A549 (cell line): Measurements from ENCODE around the gene RYR1. TPM values are rescaled to one million over a fixed set of nuclear protein-coding genes. Genes with fewer than 3 reads are reported as not detected.

Experiments used
- ATAC-seq, 2 experiments: fragments of 200-7000 bp in 1 of 2; fragments of >200 bp in 1 of 2; cut with Nextera tagmentation in 1 of 2; cut with Tn5 transposase in 1 of 2; 3 replicates each; pipeline versions ENCODE4 v1.8.0 to v1.9.1; 2018 to 2020; ENCODE audit warnings: mild to moderate bottlenecking in 1 of 2, moderate library complexity in 1 of 2
- CTCF ChIA-PET: fragments of 300-600 bp; sonication (Branson Sonifier 250); formaldehyde crosslinking; extraction: SDS; loops from one replicate; lab custom pipeline; 2021; ENCODE audit warnings: antibody characterized with exemption, inconsistent platforms; lab: Yijun Ruan, JAX
- POLR2A ChIA-PET: fragments of 350-600 bp; formaldehyde crosslinking; extraction: SDS; loops from one replicate; lab custom pipeline; 2021; ENCODE audit warnings: antibody characterized with exemption, inconsistent platforms; lab: Yijun Ruan, JAX
- DNase-seq, 2 experiments: peaks; one replicate each; pipeline versions ENCODE4 v3.0.0 to v3.0.0-alpha.2; 2011 to 2016; ENCODE audit warnings: low read depth in 1 of 2, low spot score in 1 of 2
- FAIRE-seq: peaks from 2 replicates; lab custom pipeline; 2011; peaks lifted over from hg19 to GRCh38; lab: Jason Lieb, UNC
- H3K27ac ChIP-seq, 2 experiments: fragments of >200 bp; sonication (Bioruptor Twin); formaldehyde crosslinking; 3 replicates each; pipeline ENCODE4 v1.5.1; 2016 to 2017
- H3K4me1 ChIP-seq: fragments of >200 bp; sonication (Bioruptor Twin); formaldehyde crosslinking; 3 replicates; pipeline ENCODE4 v1.6.1; 2016
- H3K4me2 ChIP-seq: fragments of >200 bp; sonication (Bioruptor Twin); formaldehyde crosslinking; 3 replicates; pipeline ENCODE4 v1.6.1; 2016
- H3K4me3 ChIP-seq: fragments of >200 bp; sonication (Bioruptor Twin); formaldehyde crosslinking; 3 replicates; pipeline ENCODE4 v1.5.1; 2016
- H3K9me3 ChIP-seq: fragments of >200 bp; sonication (Bioruptor Twin); formaldehyde crosslinking; 3 replicates; pipeline ENCODE4 v1.6.1; 2016
- ATOH8 ChIP-seq: fragments of 250-450 bp; sonication (Bioruptor Pico); IDR thresholded peaks from 2 replicates; pipeline ENCODE4 v1.5.0; 2020; ENCODE audit warnings: low read depth, mild to moderate bottlenecking, moderate library complexity
- CHD4 ChIP-seq: fragments of 200-600 bp; sonication (generic); IDR thresholded peaks from 2 replicates; pipeline ENCODE4 v1.6.1; 2016; ENCODE audit warnings: antibody characterized with exemption, mild to moderate bottlenecking, borderline replicate concordance
- EHMT2 ChIP-seq: fragments of 200-600 bp; sonication (generic); IDR thresholded peaks from 2 replicates; pipeline ENCODE4 v1.6.1; 2016; ENCODE audit warnings: antibody characterized with exemption, low read depth, mild to moderate bottlenecking, moderate library complexity
- EP300 ChIP-seq, 2 experiments: fragments of >200 bp; sonication (Bioruptor Twin); formaldehyde crosslinking; IDR thresholded peaks; 2 replicates in 1 of 2; 3 replicates in 1 of 2; pipeline ENCODE4 v1.6.1; 2016 to 2017
- ESRRA ChIP-seq: fragments of 150-350 bp; IDR thresholded peaks from 2 replicates; pipeline ENCODE4 v1.6.1; 2014; ENCODE audit warnings: mild to moderate bottlenecking, low read length, borderline replicate concordance
- FOSL2 ChIP-seq, 2 experiments: fragments of 450-650 bp in 1 of 2; fragments of >200 bp in 1 of 2; sonication (Bioruptor Twin) in 1 of 2; formaldehyde crosslinking; IDR thresholded peaks; 2 replicates each; pipeline versions ENCODE4 v1.5.0 to v1.6.1; 2016 to 2020; ENCODE audit warnings: mild to moderate bottlenecking in 1 of 2, moderate library complexity in 1 of 2
- FOXS1 ChIP-seq: fragments of 250-450 bp; sonication (Bioruptor Pico); IDR thresholded peaks from 2 replicates; pipeline ENCODE4 v1.5.0; 2020; ENCODE audit warnings: mild to moderate bottlenecking, moderate library complexity
- HEYL ChIP-seq: fragments of 250-450 bp; sonication (Bioruptor Pico); IDR thresholded peaks from 2 replicates; pipeline ENCODE4 v1.8.0; 2021; ENCODE audit warnings: mild to moderate bottlenecking, moderate library complexity
- KDM1A ChIP-seq: fragments of 200-600 bp; sonication (generic); IDR thresholded peaks from 2 replicates; pipeline ENCODE4 v1.6.1; 2016; ENCODE audit warnings: low read depth, mild to moderate bottlenecking
- MAFK ChIP-seq: fragments of 450-650 bp; IDR thresholded peaks from 2 replicates; pipeline ENCODE4 v1.6.1; 2014; ENCODE audit not compliant: partially characterized antibody
- MAZ ChIP-seq: fragments of 150-350 bp; IDR thresholded peaks from 2 replicates; pipeline ENCODE4 v1.6.1; 2014; ENCODE audit warnings: antibody characterized with exemption, low read depth, low read length, borderline replicate concordance
- POLR2A ChIP-seq: IDR thresholded peaks from 2 replicates; pipeline ENCODE4 v1.6.1; 2012; ENCODE audit warnings: mild to moderate bottlenecking, low read length
- RARB ChIP-seq: fragments of 250-450 bp; sonication (Bioruptor Pico); IDR thresholded peaks from 2 replicates; pipeline ENCODE4 v1.8.0; 2021; ENCODE audit warnings: mild to moderate bottlenecking, moderate library complexity
- RCOR1 ChIP-seq: fragments of 150-350 bp; IDR thresholded peaks from 2 replicates; pipeline ENCODE4 v1.6.1; 2014; ENCODE audit warnings: antibody characterized with exemption, low read length, low read depth
- RFX5 ChIP-seq: fragments of 450-650 bp; IDR thresholded peaks from 2 replicates; pipeline ENCODE4 v1.7.1; 2014; ENCODE audit warnings: antibody characterized with exemption, mild to moderate bottlenecking, moderate library complexity
- SREBF2 ChIP-seq: fragments of 450-650 bp; IDR thresholded peaks from 2 replicates; pipeline ENCODE4 v1.6.1; 2014; ENCODE audit warnings: mild to moderate bottlenecking, moderate library complexity
- USF2 ChIP-seq: fragments of 450-650 bp; IDR thresholded peaks from 2 replicates; pipeline ENCODE4 v1.6.1; 2014; ENCODE audit warnings: antibody characterized with exemption
- ZC3H11A ChIP-seq: fragments of 450-650 bp; IDR thresholded peaks from 2 replicates; pipeline ENCODE4 v1.6.1; 2014; ENCODE audit warnings: antibody characterized with exemption, mild to moderate bottlenecking
- ZSCAN20 ChIP-seq: fragments of 250-450 bp; sonication (Bioruptor Pico); IDR thresholded peaks from 2 replicates; pipeline ENCODE4 v1.8.0; 2022; ENCODE audit warnings: mild to moderate bottlenecking, moderate library complexity
- WGBS: methylation state at CpG from one replicate; pipeline ENCODE4 v1.1.6; 2017; ENCODE audit errors: missing lambda C conversion rate; 5-methylcytosine and 5-hydroxymethylcytosine counted together
- polyA plus RNA-seq, 4 experiments: library from polyadenylated mRNA; depleted of rRNA in 3 of 4; stranded (reverse); fragments of >200 nt; fragmentation: RNase III in 1 of 4; extraction: RNeasy Plus Mini Kit Qiagen cat#74134 plus additional on column Dnase treatment in 1 of 4; gene quantifications; 2 replicates in 3 of 4; 3 replicates in 1 of 4; pipeline ENCODE4 v1.2.3, GENCODE V29; 2011 to 2017
- TF ChIP-seq, protein P1 (sequence below): fragments of 200-600 bp; sonication (generic); IDR thresholded peaks from 2 replicates; pipeline ENCODE4 v1.6.1; 2016; ENCODE audit warnings: antibody characterized with exemption, mild to moderate bottlenecking, moderate library complexity

Gene RYR1
- polyA plus RNA-seq, 2 of the 4 experiments (the other 2 are of a cell fraction): 1.4 to 3.1 TPM

DNA sequence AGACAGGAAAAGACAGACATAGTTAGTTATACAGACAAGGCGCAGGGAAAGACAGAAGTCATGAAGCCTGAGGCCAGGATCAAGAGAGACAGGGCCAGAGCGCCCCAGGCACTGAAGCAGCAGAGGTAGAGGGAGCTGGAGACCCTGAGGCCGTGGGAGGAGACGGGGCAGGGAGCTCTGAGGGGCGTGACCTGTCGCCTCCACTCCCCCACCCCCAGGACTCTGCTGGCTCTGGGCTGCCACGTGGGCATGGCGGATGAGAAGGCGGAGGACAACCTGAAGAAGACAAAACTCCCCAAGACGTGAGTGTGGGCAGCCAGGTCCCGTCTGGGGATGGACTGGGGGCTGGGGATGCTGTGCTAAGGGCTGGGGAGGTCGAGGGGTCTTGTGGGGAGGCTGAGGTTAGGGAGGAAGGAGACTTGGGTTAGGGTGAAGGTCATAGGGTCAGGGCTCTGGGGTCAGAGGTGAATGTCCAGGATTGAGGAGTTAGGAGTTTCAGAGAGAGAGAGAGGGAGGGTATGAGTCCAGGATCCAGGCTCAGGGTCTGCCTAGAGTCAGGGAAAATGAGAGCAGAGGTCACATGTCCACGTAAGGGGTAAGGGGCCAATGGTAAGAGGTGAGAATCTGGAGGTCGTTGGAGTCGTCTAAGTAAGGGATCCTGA lies 31.1 kb downstream of the RYR1 start (continued):
- TF ChIP-seq ZSCAN20 (CRISPR knock-in tag): no peak

DNA sequence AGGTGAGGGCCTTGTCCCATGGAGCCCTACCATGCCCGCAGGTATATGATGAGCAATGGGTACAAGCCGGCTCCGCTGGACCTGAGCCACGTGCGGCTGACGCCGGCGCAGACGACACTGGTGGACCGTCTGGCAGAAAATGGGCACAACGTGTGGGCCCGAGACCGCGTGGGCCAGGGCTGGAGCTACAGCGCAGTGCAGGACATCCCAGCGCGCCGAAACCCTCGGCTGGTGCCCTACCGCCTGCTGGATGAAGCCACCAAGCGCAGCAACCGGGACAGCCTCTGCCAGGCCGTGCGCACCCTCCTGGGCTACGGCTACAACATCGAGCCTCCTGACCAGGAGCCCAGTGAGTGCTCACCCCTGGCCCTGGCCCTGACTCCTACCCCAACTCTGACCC lies 32.6 kb downstream of the RYR1 start:
- ATAC-seq: peak; percentile 36 to 43
- no peak overlapping the region for H3K4me3 ChIP-seq
- no peaks in the 10 kb centered on the region for H3K9me3 ChIP-seq
- H3K4me2 ChIP-seq: no peak overlapping the region
- POLR2A ChIA-PET: no interaction called here
- FAIRE-seq: no peak
- no peak for TF ChIP-seq SREBF2
- no peak for TF ChIP-seq KDM1A
- no peak for TF ChIP-seq FOXS1 (CRISPR knock-in tag)
- TF ChIP-seq MAZ: no peak
- TF ChIP-seq, all 56 proteins: peak for 0
- 74% methylated on average over 26 of the region's 26 CpGs for WGBS
- Histone ChIP-seq H3K4me1 (no peaks in the 10 kb centered on the region), H3K27ac (no peak overlapping the region)
- CTCF ChIA-PET: interaction anchor here (0.6 to 2.1 kb wide), 4 partner anchors 12 to 465 kb away, joined by 3 to 10 read pairs (median 4); no protein-coding TSS in a partner anchor
- DNase-seq: no peak

DNA sequence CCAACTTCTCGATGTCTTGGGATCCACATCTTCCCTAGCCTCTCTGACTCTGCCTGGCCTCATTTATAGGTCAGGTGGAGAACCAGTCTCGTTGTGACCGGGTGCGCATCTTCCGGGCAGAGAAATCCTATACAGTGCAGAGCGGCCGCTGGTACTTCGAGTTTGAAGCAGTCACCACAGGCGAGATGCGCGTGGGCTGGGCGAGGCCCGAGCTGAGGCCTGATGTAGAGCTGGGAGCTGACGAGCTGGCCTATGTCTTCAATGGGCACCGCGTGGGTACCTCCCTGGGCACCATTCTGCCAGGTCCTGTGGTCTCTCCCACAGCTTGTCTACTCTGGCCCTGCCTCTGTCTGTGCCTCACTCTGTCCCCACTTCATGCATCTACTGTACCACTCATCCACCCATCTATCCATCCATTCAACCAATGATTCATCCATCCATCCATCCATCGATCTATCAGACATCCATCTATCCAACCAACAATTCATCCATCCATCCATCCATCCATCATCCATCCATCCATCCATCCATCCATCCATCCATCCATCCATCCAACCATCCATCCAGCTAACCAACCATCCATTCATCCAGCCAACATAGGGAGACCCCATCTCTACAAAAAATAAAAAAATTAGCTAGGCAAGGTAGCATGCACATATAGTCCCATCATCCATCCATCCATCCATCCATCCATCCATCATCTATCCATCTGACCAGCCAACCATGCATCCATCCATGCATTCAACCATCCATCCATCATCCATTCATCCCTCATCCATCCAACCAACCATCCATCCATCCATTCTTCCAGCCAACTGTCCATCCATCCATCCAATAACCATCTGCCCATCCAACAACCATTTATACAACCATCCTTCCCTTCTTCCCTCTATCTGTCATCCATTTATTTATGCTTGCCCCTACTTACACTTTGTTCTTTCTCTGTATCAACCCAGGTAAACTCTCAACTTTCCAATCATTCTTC lies 34.3 kb downstream of the RYR1 start:
- H3K4me1 ChIP-seq: no peaks in the 10 kb centered on the region
- TF ChIP-seq MAZ (no peak), RFX5 (no peak)
- H3K4me3 ChIP-seq: no peak overlapping the region
- ChIA-PET POLR2A (no interaction called here), CTCF (interaction anchor here (0.9 to 2.1 kb wide), 2 partner anchors 8 to 10 kb away, joined by 3 to 10 read pairs; no protein-coding TSS in a partner anchor)
- H3K4me2 ChIP-seq: no peak overlapping the region
- no peak for ATAC-seq
- FAIRE-seq: peak; percentile 39
- no peaks in the 10 kb centered on the region for H3K9me3 ChIP-seq
- 44% methylated on average over 17 of the region's 17 CpGs for WGBS
- no peak for DNase-seq
- no peak overlapping the region for H3K27ac ChIP-seq

DNA sequence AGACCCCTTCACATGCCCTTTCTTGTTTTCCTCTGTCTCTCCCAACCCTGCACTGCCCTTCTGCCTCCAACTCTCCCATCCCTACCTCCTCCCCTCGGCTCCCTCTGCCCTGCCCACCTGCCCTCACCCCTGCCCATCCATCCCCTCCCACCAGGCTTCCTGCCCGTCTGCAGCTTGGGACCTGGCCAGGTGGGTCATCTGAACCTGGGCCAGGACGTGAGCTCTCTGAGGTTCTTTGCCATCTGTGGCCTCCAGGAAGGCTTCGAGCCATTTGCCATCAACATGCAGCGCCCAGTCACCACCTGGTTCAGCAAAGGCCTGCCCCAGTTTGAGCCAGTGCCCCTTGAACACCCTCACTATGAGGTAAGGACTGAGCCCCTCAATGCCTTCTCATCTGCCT lies 35.7 kb downstream of the RYR1 start:
- Histone ChIP-seq H3K9me3 (no peaks in the 10 kb centered on the region), H3K27ac (no peak overlapping the region), H3K4me1 (no peaks in the 10 kb centered on the region), H3K4me3 (no peak overlapping the region), H3K4me2 (no peak overlapping the region)
- no peak for FAIRE-seq
- WGBS: 7% methylated on average over 5 of the region's 5 CpGs
- no peak for DNase-seq
- ChIA-PET POLR2A (no interaction called here), CTCF (interaction anchor here (0.8 to 3.3 kb wide), 6 partner anchors 10 to 464 kb away, joined by 3 to 20 read pairs (median 3); partner anchors contain the start of gene FAM98C)
- ATAC-seq: no peak
- no peak for TF ChIP-seq RARB (CRISPR knock-in tag)
- no peak for TF ChIP-seq MAFK
- TF ChIP-seq RFX5: no peak
- TF ChIP-seq ESRRA: no peak
- TF ChIP-seq EP300 (IDR thresholded peaks at IDR 0.05): no peak
- no peak; the same call in 1 of the 2 replicates for TF ChIP-seq POLR2A
- no peak for TF ChIP-seq FOSL2 (IDR thresholded peaks at IDR 0.05)
- no peak for TF ChIP-seq FOSL2 (CRISPR knock-in tag; IDR thresholded peaks at IDR 0.05)
- no peak for TF ChIP-seq ATOH8
- no peak for TF ChIP-seq HEYL (CRISPR knock-in tag)
- TF ChIP-seq, protein P1, sequence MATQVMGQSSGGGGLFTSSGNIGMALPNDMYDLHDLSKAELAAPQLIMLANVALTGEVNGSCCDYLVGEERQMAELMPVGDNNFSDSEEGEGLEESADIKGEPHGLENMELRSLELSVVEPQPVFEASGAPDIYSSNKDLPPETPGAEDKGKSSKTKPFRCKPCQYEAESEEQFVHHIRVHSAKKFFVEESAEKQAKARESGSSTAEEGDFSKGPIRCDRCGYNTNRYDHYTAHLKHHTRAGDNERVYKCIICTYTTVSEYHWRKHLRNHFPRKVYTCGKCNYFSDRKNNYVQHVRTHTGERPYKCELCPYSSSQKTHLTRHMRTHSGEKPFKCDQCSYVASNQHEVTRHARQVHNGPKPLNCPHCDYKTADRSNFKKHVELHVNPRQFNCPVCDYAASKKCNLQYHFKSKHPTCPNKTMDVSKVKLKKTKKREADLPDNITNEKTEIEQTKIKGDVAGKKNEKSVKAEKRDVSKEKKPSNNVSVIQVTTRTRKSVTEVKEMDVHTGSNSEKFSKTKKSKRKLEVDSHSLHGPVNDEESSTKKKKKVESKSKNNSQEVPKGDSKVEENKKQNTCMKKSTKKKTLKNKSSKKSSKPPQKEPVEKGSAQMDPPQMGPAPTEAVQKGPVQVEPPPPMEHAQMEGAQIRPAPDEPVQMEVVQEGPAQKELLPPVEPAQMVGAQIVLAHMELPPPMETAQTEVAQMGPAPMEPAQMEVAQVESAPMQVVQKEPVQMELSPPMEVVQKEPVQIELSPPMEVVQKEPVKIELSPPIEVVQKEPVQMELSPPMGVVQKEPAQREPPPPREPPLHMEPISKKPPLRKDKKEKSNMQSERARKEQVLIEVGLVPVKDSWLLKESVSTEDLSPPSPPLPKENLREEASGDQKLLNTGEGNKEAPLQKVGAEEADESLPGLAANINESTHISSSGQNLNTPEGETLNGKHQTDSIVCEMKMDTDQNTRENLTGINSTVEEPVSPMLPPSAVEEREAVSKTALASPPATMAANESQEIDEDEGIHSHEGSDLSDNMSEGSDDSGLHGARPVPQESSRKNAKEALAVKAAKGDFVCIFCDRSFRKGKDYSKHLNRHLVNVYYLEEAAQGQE: no peak
- no peak for TF ChIP-seq CHD4
- no peak for TF ChIP-seq MAZ
- TF ChIP-seq EHMT2: no peak
- TF ChIP-seq ZC3H11A: no peak
- no peak for TF ChIP-seq USF2
- TF ChIP-seq RCOR1: no peak
